HUES6 (cell line): ENCODE measurements around the gene DNAH9.

ENCODE experiments used
- H3K27ac ChIP-seq: 2 replicates; pipeline ENCODE4 v1.7.0; 2013; ENCODE audit warnings: low read depth, mild to moderate bottlenecking, low read length, inconsistent platforms
- H3K27me3 ChIP-seq: 2 replicates; pipeline ENCODE4 v1.6.1; 2013; ENCODE audit warnings: low read length; ENCODE audit not compliant: control insufficient read depth, insufficient read depth
- H3K36me3 ChIP-seq: 2 replicates; pipeline ENCODE4 v1.6.1; 2013; ENCODE audit warnings: low read length; ENCODE audit not compliant: control insufficient read depth, insufficient read depth
- H3K4me1 ChIP-seq: 2 replicates; pipeline ENCODE4 v1.6.1; 2013; ENCODE audit warnings: low read length; ENCODE audit not compliant: control insufficient read depth, insufficient read depth
- H3K4me3 ChIP-seq: 2 replicates; pipeline ENCODE4 v1.5.1; 2013; ENCODE audit warnings: low read depth, low read length
- H3K9ac ChIP-seq: one replicate; pipeline ENCODE4 v1.6.1; 2013; ENCODE audit warnings: mild to moderate bottlenecking, low read length
- H3K9me3 ChIP-seq: 2 replicates; pipeline ENCODE4 v1.6.1; 2013; ENCODE audit warnings: low read depth, low read length; ENCODE audit not compliant: control insufficient read depth, insufficient read depth

The DNAH9 gene

DNA sequence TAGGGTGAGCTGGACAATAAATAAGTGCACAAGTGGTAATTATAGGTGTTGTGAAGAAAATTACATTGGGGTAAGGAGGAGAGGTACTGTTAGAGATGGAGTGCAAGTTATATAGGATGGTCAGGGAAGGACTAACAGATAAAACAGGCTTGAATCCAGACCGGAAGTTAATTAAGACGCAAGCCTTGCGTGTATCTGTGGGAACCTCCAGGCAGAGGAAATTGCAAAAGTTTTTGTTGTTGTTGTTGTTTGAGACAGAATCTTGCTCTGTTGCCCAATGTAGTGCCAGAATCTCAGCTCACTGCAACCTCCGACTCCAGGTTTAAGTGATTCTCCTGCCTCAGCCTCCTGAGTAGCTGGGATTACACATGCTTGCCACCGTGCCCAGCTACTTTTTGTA, 401.4 kb downstream of the DNAH9 start:
- Histone ChIP-seq H3K27me3 (no peaks in the 10 kb centered on the region), H3K4me3 (no peak overlapping the region), H3K9ac (no peak overlapping the region)

DNA sequence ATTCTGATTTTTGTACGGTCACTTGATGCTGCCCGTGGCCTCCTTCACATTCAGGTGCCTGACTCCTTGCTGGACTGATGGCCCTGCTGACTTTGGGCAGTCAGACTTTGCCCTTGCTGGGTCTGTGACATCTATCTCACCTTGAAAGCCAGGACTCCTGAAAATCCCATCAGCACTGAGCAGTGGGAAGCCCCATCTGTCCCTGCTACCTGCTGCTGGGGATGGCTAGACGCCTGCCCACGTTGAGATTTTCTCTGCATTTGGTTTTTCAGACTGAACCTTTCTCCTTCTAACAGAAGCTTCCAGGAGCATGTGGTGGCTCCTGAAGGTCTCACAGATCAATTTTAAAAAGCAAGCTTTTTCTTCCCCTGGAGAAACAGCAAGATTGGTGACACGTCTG, 409.2 kb downstream of the DNAH9 start:
- H3K27me3 ChIP-seq = no peaks in the 10 kb centered on the region
- no peaks in the 10 kb centered on the region for H3K36me3 ChIP-seq
- H3K27ac ChIP-seq = no peak overlapping the region
- no peak overlapping the region for H3K4me3 ChIP-seq
- no peaks in the 10 kb centered on the region for H3K9me3 ChIP-seq
- H3K9ac ChIP-seq = no peak overlapping the region
- H3K4me1 ChIP-seq = no peaks in the 10 kb centered on the region

More for the DNA sequence above, 401.4 kb downstream of the DNAH9 start:
- no peaks in the 10 kb centered on the region for H3K36me3 ChIP-seq
- H3K9me3 ChIP-seq = no peaks in the 10 kb centered on the region
- H3K4me1 ChIP-seq = 0 out of 2 replicates have a peak, but pooled peaks cover 4% of the 10 kb centered on the region
- no peak overlapping the region for H3K27ac ChIP-seq
